ENCODE data around the gene SGMS1. TPM values are rescaled to one million over a fixed set of nuclear protein-coding genes. Genes with fewer than 3 reads are reported as not detected.

Gene SGMS1
- total RNA-seq, 3 donors from 2014 or later (not counting 1 experiment from before 2014, with no cell fraction given): 24.5 to 32.7 (median 30.4) TPM

DNA sequence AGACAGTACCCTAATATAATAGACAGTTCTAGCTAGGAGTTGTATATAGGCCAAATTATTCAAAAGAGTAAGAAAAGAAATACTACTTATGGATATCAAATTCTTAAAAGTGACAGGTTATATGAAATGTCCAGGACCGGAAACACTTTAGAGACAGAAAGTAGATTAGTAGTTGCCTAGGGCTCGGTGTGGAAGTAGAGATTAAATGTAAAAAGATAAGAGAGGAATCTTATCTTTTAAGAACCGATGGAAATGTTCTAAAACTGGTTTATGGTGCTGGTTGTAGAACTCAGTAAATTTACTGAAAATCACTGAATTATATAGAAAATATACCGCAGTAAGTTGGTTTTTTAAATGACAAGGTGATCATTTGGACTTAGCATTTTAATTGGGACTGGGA is 224.9 kb downstream of the SGMS1 start:
- intact Hi-C loops (cut with micrococcal nuclease): no loop called here
- Histone ChIP-seq H3K27me3 (ENCODE audit: control insufficient read depth, insufficient read depth, low read length) (no peaks in the 10 kb centered on the region), H3K36me3 (ENCODE audit: control insufficient read depth, insufficient read depth, low read length) (no peaks in the 10 kb centered on the region), H3K9me3 (ENCODE audit: control insufficient read depth, insufficient read depth, low read length) (no peaks in the 10 kb centered on the region), H3K27ac (ENCODE audit: low read length) (no peak overlapping the region), H3K4me1 (ENCODE audit: control insufficient read depth, insufficient read depth, low read length) (no peaks in the 10 kb centered on the region), H3K4me3 (ENCODE audit: low read length) (no peak overlapping the region)
- Mint-ChIP-seq H3K4me3 (no peak overlapping the region), H3K9me3 (no peaks in the 10 kb centered on the region), H3K36me3 (no peaks in the 10 kb centered on the region), H3K4me1 (peaks cover 46 to 49% of the 10 kb centered on the region in 2 donors), H3K27ac (no peak overlapping the region), H3K27me3 (ENCODE audit: low read depth in 2 of 2) (no peaks in the 10 kb centered on the region)
- DNase-seq (no peak), ATAC-seq (no peak)
- 86% methylated on average over 3 of the region's 4 CpGs for WGBS (ENCODE audit: insufficient coverage)
- TF ChIP-seq, protein P1, sequence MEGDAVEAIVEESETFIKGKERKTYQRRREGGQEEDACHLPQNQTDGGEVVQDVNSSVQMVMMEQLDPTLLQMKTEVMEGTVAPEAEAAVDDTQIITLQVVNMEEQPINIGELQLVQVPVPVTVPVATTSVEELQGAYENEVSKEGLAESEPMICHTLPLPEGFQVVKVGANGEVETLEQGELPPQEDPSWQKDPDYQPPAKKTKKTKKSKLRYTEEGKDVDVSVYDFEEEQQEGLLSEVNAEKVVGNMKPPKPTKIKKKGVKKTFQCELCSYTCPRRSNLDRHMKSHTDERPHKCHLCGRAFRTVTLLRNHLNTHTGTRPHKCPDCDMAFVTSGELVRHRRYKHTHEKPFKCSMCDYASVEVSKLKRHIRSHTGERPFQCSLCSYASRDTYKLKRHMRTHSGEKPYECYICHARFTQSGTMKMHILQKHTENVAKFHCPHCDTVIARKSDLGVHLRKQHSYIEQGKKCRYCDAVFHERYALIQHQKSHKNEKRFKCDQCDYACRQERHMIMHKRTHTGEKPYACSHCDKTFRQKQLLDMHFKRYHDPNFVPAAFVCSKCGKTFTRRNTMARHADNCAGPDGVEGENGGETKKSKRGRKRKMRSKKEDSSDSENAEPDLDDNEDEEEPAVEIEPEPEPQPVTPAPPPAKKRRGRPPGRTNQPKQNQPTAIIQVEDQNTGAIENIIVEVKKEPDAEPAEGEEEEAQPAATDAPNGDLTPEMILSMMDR (IDR thresholded peaks at IDR 0.05): no peak

DNA sequence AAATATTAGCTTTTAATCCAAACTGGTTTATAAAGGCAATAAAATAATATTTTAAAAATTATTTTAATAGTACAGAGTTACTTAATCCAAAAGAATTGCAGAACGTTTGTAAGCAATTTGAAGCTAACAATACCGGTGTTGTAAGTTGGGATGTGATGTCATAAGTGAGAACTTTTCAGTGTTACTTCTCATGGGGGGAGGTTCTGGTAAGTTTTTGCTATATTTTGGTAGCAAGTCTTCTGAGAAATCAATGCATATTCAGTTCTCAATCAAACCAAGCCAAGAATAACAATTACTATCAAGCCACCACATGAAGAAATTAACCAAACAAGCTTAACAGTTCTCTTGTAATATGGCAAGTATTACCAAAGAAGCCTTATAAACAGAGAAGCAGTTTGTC is 225.4 kb downstream of the SGMS1 start:
- peak in 1 of 2 donors; percentile 19 for DNase-seq
- H3K27ac ChIP-seq (ENCODE audit: low read length): no peak overlapping the region
- H3K27me3 ChIP-seq (ENCODE audit: control insufficient read depth, insufficient read depth, low read length): no peaks in the 10 kb centered on the region
- Mint-ChIP-seq H3K27me3 (ENCODE audit: low read depth in 2 of 2) (no peaks in the 10 kb centered on the region), H3K36me3 (no peaks in the 10 kb centered on the region), H3K4me3 (no peak overlapping the region), H3K9me3 (no peaks in the 10 kb centered on the region), H3K27ac (no peak overlapping the region), H3K4me1 (peaks cover 46 to 49% of the 10 kb centered on the region in 2 donors)
- TF ChIP-seq, protein P1 (IDR thresholded peaks at IDR 0.05): no peak
- intact Hi-C loops (cut with micrococcal nuclease): no loop called here
- no peaks in the 10 kb centered on the region for H3K36me3 ChIP-seq (ENCODE audit: control insufficient read depth, insufficient read depth, low read length)
- 43% methylated on average over 2 of the region's 2 CpGs for WGBS (ENCODE audit: insufficient coverage)
- no peak for ATAC-seq
- no peaks in the 10 kb centered on the region for H3K9me3 ChIP-seq (ENCODE audit: control insufficient read depth, insufficient read depth, low read length)
- no peaks in the 10 kb centered on the region for H3K4me1 ChIP-seq (ENCODE audit: control insufficient read depth, insufficient read depth, low read length)
- H3K4me3 ChIP-seq (ENCODE audit: low read length): no peak overlapping the region

DNA sequence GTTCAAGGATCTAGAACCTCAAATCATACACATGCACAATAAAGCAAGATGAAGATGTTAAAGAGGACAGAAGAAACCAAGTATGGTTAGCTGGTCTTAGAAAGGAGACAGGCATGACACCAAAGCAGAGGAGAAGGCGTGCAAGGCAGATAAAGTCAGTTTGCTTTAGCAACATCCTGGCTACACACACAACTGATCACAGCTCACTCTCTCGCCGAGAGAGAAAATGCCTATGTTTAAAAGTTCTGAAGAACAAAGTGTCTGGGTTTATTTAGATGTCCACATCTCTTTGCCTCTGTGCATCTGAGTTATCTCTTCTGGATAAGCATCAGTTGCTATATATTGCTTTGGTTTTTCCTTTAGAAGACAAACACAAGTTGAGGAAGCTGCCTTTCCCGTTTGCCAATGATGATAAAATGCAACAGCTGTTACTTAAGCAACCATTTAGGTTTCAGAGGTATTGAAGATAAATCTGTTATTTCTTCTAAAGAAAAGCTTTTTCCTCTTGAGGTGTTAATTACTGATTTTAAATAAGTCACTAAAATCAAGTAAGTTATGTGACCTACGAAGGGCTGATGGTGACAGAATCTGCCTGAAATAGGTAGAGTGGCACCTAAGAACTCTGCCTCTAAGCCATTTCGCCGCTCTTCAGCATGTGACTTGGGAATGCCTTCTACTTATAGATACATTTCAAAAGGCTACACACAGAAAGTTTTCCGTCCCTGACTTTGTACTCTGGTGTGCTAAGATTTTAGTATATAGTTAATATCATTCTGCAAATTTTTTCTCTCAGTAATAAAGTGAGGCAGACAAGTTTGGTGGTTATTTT is 226.2 kb downstream of the SGMS1 start:
- peak in 1 of 3 donors; percentile 50 for ATAC-seq
- 84% methylated on average over 6 of the region's 8 CpGs for WGBS (ENCODE audit: insufficient coverage)
- no peak overlapping the region for H3K27ac ChIP-seq (ENCODE audit: low read length)

More for the DNA sequence above, 226.2 kb downstream of the SGMS1 start:
- H3K4me1 ChIP-seq (ENCODE audit: control insufficient read depth, insufficient read depth, low read length): no peaks in the 10 kb centered on the region
- Mint-ChIP-seq H3K4me1 (peaks cover 50% of the 10 kb centered on the region in 2 donors), H3K27me3 (ENCODE audit: low read depth in 2 of 2) (no peaks in the 10 kb centered on the region), H3K9me3 (no peaks in the 10 kb centered on the region), H3K36me3 (no peaks in the 10 kb centered on the region), H3K4me3 (no peak overlapping the region), H3K27ac (peak overlapping the region in 1 of 2 donors; percentile 65)
- no peaks in the 10 kb centered on the region for H3K36me3 ChIP-seq (ENCODE audit: control insufficient read depth, insufficient read depth, low read length)
- TF ChIP-seq, protein P1 (IDR thresholded peaks at IDR 0.05): no peak
- H3K27me3 ChIP-seq (ENCODE audit: control insufficient read depth, insufficient read depth, low read length): no peaks in the 10 kb centered on the region
- peak in 1 of 2 donors; percentile 29 for DNase-seq
- H3K9me3 ChIP-seq (ENCODE audit: control insufficient read depth, insufficient read depth, low read length): no peaks in the 10 kb centered on the region
- intact Hi-C loops (cut with micrococcal nuclease): no loop called here
- no peak overlapping the region for H3K4me3 ChIP-seq (ENCODE audit: low read length)
